ENCODE results near the gene PROP1.

DNA sequence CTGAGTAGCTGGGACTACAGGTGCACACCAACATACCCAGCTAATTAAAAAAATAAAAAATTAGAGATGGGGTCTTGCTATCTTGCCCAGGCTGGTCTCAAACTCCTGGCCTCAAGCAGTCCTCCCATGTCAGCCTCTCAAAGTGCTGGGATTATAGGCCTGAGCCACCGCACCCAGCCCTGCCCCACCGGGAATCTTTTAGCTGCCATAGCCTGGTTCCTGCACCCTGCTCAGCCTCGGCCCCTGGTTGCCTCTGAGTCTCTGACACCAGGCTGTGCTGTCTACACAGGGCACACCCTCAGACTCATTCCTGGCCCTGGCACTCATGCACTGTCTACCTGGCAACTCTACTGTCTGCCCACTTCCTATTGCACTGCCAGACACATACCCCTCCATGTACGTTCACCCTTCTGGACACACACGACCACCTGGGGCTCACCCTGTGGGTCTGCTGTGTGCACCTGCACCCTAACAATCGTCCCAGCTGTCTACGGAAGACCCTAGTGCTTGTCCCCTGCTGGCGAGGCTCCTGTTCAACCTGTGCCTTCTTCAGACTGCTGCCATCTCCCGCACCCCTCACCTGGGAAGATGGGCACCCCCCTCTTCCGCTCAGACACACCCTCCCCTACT is 1.4 kb downstream of the PROP1 start:
- TF ChIP-seq POLR2AphosphoS5 (IDR thresholded peaks at IDR 0.05), result no peak
- TF ChIP-seq, protein P1, sequence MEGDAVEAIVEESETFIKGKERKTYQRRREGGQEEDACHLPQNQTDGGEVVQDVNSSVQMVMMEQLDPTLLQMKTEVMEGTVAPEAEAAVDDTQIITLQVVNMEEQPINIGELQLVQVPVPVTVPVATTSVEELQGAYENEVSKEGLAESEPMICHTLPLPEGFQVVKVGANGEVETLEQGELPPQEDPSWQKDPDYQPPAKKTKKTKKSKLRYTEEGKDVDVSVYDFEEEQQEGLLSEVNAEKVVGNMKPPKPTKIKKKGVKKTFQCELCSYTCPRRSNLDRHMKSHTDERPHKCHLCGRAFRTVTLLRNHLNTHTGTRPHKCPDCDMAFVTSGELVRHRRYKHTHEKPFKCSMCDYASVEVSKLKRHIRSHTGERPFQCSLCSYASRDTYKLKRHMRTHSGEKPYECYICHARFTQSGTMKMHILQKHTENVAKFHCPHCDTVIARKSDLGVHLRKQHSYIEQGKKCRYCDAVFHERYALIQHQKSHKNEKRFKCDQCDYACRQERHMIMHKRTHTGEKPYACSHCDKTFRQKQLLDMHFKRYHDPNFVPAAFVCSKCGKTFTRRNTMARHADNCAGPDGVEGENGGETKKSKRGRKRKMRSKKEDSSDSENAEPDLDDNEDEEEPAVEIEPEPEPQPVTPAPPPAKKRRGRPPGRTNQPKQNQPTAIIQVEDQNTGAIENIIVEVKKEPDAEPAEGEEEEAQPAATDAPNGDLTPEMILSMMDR (IDR thresholded peaks at IDR 0.05), result no peak
